Glutamatergic neuron (in vitro differentiated cells): ENCODE measurements around the gene SIPA1L2. TPM values are rescaled to one million over a fixed set of nuclear protein-coding genes. Genes with fewer than 3 reads are reported as not detected.

Source experiments
- DNase-seq: peaks from one replicate; pipeline ENCODE4 v3.0.0; 2022
- H3K27ac Mint-ChIP-seq: one replicate; pipeline ENCODE4 v1.8.0; 2020; ENCODE audit warnings: mild to moderate bottlenecking, mixed read lengths, inconsistent platforms; ENCODE audit not compliant: unreplicated experiment
- H3K27me3 Mint-ChIP-seq: one replicate; pipeline ENCODE4 v1.8.0; 2020; ENCODE audit warnings: mild to moderate bottlenecking, moderate library complexity, mixed read lengths, inconsistent platforms; ENCODE audit not compliant: unreplicated experiment
- H3K36me3 Mint-ChIP-seq: one replicate; pipeline ENCODE4 v1.8.0; 2020; ENCODE audit warnings: mild to moderate bottlenecking, mixed read lengths, inconsistent platforms; ENCODE audit not compliant: unreplicated experiment
- H3K4me1 Mint-ChIP-seq: one replicate; pipeline ENCODE4 v1.8.0; 2020; ENCODE audit warnings: mild to moderate bottlenecking, low read depth, mixed read lengths, inconsistent platforms; ENCODE audit not compliant: unreplicated experiment
- H3K4me3 Mint-ChIP-seq: one replicate; pipeline ENCODE4 v1.8.0; 2020; ENCODE audit warnings: mild to moderate bottlenecking, mixed read lengths, inconsistent platforms; ENCODE audit not compliant: unreplicated experiment
- H3K9me3 Mint-ChIP-seq: one replicate; pipeline ENCODE4 v1.8.0; 2020; ENCODE audit warnings: mild to moderate bottlenecking, moderate library complexity, mixed read lengths, inconsistent platforms; ENCODE audit not compliant: unreplicated experiment
- total RNA-seq: library from RNA; stranded (reverse); fragmentation: NEBNext Ultra II Directional; extraction: Animal tissue kit (Norgen Biotek cat#: 25700); gene quantifications from one replicate; pipeline ENCODE4 v1.2.1, GENCODE V29; 2021; ENCODE audit not compliant: unreplicated experiment
- TF ChIP-seq, protein P1 (sequence below): fragments of 200-600 bp; sonication (generic); IDR thresholded peaks from one replicate; pipeline ENCODE4 v1.5.0; 2021; ENCODE audit not compliant: partially characterized antibody, unreplicated experiment

SIPA1L2 gene
- total RNA-seq, 1 donor from 2014 or later = 177 TPM

GRCh38 chr1:232675260-232675659, 45.3 kb upstream of the SIPA1L2 start:
- DNase-seq = no peak
- no peaks in the 10 kb centered on the region for H3K36me3 Mint-ChIP-seq
- no peak overlapping the region for H3K27ac Mint-ChIP-seq
- TF ChIP-seq, protein P1, sequence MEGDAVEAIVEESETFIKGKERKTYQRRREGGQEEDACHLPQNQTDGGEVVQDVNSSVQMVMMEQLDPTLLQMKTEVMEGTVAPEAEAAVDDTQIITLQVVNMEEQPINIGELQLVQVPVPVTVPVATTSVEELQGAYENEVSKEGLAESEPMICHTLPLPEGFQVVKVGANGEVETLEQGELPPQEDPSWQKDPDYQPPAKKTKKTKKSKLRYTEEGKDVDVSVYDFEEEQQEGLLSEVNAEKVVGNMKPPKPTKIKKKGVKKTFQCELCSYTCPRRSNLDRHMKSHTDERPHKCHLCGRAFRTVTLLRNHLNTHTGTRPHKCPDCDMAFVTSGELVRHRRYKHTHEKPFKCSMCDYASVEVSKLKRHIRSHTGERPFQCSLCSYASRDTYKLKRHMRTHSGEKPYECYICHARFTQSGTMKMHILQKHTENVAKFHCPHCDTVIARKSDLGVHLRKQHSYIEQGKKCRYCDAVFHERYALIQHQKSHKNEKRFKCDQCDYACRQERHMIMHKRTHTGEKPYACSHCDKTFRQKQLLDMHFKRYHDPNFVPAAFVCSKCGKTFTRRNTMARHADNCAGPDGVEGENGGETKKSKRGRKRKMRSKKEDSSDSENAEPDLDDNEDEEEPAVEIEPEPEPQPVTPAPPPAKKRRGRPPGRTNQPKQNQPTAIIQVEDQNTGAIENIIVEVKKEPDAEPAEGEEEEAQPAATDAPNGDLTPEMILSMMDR = no peak
- H3K9me3 Mint-ChIP-seq = no peaks in the 10 kb centered on the region
- peaks cover 2% of the 10 kb centered on the region for H3K4me1 Mint-ChIP-seq
- no peak overlapping the region for H3K4me3 Mint-ChIP-seq
- H3K27me3 Mint-ChIP-seq = no peaks in the 10 kb centered on the region

DNA sequence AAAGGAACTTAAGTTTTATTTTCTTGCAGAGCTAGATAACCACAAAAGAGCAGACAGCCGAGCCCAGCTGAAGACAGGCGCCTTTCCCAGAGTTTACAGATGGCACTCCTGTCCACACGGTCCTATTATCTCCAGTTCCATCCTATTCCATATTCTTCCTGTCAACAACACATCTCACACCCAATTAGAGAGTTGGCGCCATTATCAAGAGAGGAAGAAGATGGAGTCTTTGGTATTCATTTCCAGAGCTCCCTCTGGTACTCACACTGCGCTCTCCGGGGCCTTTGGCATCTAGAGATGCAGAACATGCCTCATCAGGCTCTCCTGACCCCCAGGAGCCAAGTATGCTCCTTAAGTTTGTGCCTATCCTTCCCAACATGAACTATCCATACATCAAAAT, 43.3 kb upstream of the SIPA1L2 start:
- Mint-ChIP-seq H3K9me3 (no peaks in the 10 kb centered on the region), H3K27ac (no peak overlapping the region), H3K4me1 (peaks cover 6% of the 10 kb centered on the region), H3K36me3 (no peaks in the 10 kb centered on the region), H3K27me3 (no peaks in the 10 kb centered on the region), H3K4me3 (no peak overlapping the region)
- TF ChIP-seq, protein P1 = no peak
- DNase-seq = no peak

- Mint-ChIP-seq H3K27me3 (no peaks in the 10 kb centered on the region), H3K4me3 (no peak overlapping the region), H3K4me1 (peaks cover 6% of the 10 kb centered on the region), H3K9me3 (no peaks in the 10 kb centered on the region), H3K27ac (peak overlapping the region; percentile 16), H3K36me3 (no peaks in the 10 kb centered on the region)
- TF ChIP-seq, protein P1 = no peak
- no peak for DNase-seq
These were observed 40.2 kb upstream of the SIPA1L2 start for GRCh38 chr1:232669981-232670747.

DNA sequence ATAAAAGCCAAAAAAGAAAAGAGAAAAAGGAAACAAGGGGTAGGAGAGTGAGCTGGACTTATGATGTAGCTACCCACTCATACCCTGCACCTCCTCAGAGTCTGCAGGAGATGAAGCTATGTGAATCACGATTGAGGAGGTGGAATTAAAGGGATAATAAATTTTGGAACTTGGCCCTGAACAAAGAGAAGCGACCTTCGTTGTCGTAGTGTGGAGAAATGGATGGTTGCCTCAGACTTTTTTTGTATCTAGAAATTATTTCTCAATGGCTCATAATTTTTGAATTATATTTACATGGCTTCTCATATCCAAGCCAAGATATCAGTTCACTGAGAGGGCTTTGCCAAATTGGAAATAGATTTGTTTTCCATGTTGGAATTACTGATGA, 37.8 kb upstream of the SIPA1L2 start:
- TF ChIP-seq, protein P1 = no peak
- Mint-ChIP-seq H3K27ac (no peak overlapping the region), H3K4me3 (no peak overlapping the region), H3K9me3 (no peaks in the 10 kb centered on the region), H3K27me3 (no peaks in the 10 kb centered on the region), H3K4me1 (peaks cover 6% of the 10 kb centered on the region), H3K36me3 (no peaks in the 10 kb centered on the region)
- DNase-seq = no peak

GRCh38 chr1:232667094-232667777, 37.3 kb upstream of the SIPA1L2 start:
- no peaks in the 10 kb centered on the region for H3K36me3 Mint-ChIP-seq
- H3K4me3 Mint-ChIP-seq = no peak overlapping the region
- no peaks in the 10 kb centered on the region for H3K27me3 Mint-ChIP-seq
- peaks cover 6% of the 10 kb centered on the region for H3K4me1 Mint-ChIP-seq
- TF ChIP-seq, protein P1 = no peak
- H3K9me3 Mint-ChIP-seq = peaks cover 1% of the 10 kb centered on the region
- H3K27ac Mint-ChIP-seq = no peak overlapping the region
- no peak for DNase-seq
